ENCODE results near the gene PLSCR2. TPM values are rescaled to one million over a fixed set of nuclear protein-coding genes. Genes with fewer than 3 reads are reported as not detected.
"Not testable (repeated sequence)": the region's sequence is repeated elsewhere in the genome, so short reads cannot be mapped to it uniquely, and the experiment has no call there.

The PLSCR2 gene
- polyA plus RNA-seq, 1 donor (not counting 4 experiments of a cell fraction or from before 2014, with no cell fraction given) = not detected

DNA sequence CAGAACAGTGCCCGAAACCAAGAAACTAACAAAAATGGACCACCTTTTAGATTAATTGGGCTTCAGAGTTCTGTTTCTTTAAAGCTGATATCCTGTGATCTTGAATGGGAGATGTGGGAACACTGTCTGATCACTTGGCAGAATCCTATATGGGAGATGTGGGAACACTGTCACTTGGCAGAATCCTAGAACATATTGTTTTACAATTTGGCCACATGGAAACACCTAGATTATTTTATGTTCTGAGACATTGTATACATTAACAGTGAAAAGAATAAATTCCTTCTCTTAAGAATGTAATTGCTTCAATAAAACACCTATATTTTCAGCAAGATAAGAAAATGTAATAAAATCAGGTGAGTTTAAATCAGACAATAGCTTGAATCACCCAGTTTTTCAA is 30.3 kb upstream of the PLSCR2 start:
- no peak overlapping the region for H2AFZ ChIP-seq (ENCODE audit: control insufficient read depth, low read length)
- H3K36me3 ChIP-seq (ENCODE audit: control insufficient read depth in 2 of 2, extremely low read depth in 1 of 2, insufficient read depth in 2 of 2, low read length in 2 of 2) = no peaks in the 10 kb centered on the region
- FAIRE-seq (no peak), DNase-seq (ENCODE audit: low read depth, low spot score) (no peak)
- H3K9ac ChIP-seq (ENCODE audit: control insufficient read depth, extremely low read depth, insufficient read depth, low read length) = no peak overlapping the region
- H3K4me3 ChIP-seq (ENCODE audit: control insufficient read depth in 2 of 3, extremely low read depth in 1 of 3, insufficient read depth in 2 of 3, low read depth in 1 of 3, low read length in 3 of 3) = no peak overlapping the region
- H3K27ac ChIP-seq (ENCODE audit: control insufficient read depth, insufficient read depth, low read length) = no peak overlapping the region
- H4K20me1 ChIP-seq (ENCODE audit: control insufficient read depth, extremely low read depth, insufficient read depth, low read length) = no peaks in the 10 kb centered on the region
- H3K79me2 ChIP-seq (ENCODE audit: control insufficient read depth, insufficient read depth, low read length) = no peaks in the 10 kb centered on the region
- no peaks in the 10 kb centered on the region for H3K9me3 ChIP-seq (ENCODE audit: control insufficient read depth, low read depth, low read length)
- dilution Hi-C loops (cut with MboI; ENCODE audit: extremely low pct_ligation_motif_present, low sequenced_read_pairs) = no loop called here
- H3K9me1 ChIP-seq (ENCODE audit: control insufficient read depth, extremely low read depth, insufficient read depth, low read length) = no peaks in the 10 kb centered on the region
- H3K27me3 ChIP-seq (ENCODE audit: control insufficient read depth, extremely low read depth, insufficient read depth, low read length) = no peaks in the 10 kb centered on the region
- peaks cover 21% of the 10 kb centered on the region for H3K4me1 ChIP-seq (ENCODE audit: control insufficient read depth, extremely low read depth, insufficient read depth, low read length)
- no peak for TF ChIP-seq EZH2 (IDR thresholded peaks at IDR 0.05; ENCODE audit: low read length)
- TF ChIP-seq, protein P1, sequence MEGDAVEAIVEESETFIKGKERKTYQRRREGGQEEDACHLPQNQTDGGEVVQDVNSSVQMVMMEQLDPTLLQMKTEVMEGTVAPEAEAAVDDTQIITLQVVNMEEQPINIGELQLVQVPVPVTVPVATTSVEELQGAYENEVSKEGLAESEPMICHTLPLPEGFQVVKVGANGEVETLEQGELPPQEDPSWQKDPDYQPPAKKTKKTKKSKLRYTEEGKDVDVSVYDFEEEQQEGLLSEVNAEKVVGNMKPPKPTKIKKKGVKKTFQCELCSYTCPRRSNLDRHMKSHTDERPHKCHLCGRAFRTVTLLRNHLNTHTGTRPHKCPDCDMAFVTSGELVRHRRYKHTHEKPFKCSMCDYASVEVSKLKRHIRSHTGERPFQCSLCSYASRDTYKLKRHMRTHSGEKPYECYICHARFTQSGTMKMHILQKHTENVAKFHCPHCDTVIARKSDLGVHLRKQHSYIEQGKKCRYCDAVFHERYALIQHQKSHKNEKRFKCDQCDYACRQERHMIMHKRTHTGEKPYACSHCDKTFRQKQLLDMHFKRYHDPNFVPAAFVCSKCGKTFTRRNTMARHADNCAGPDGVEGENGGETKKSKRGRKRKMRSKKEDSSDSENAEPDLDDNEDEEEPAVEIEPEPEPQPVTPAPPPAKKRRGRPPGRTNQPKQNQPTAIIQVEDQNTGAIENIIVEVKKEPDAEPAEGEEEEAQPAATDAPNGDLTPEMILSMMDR (optimal IDR thresholded peaks at IDR 0.05 in 1 of 3, IDR thresholded peaks at IDR 0.05 in 1 of 3, conservative IDR thresholded peaks at IDR 0.05 in 1 of 3; ENCODE audit: extremely low read depth in 1 of 3, insufficient read depth in 2 of 3, low read length in 3 of 3) = no peak
- no peak overlapping the region for H3K4me2 ChIP-seq (ENCODE audit: control insufficient read depth, extremely low read depth, insufficient read depth, low read depth, low read length)

DNA sequence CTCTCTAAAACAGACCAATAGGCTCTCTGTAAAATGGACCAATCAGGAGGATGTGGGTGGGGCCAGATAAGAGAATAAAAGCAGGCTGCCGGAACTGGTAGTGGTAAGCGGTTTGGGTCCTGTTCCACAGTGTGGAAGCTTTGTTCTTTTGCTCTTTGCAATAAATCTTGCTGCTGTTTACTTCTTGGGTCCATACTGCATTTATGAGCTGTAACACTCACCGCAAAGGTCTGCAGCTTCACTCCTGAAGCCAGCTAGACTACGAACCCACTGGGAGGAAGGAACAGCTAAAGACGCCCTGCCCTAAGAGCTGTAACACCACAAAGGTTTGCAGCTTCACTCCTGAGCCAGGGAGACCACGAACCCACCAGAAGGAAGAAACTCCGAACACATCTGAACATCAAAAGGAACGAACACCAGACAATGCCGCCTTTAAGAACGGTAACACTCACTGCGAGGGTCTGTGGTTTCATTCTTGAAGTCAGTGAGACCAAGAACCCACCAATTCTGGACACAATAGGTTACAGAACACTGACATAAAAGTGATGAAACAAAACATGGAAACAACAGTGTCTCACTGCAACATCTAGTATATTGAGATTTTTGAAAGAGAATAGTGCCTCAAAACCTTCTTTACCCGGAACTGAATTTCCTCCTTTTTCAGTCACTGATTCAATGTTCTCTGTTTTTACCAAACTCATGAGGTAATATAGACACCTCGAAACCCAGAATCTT is 28.8 kb upstream of the PLSCR2 start:
- Histone ChIP-seq H3K27me3 (ENCODE audit: control insufficient read depth, extremely low read depth, insufficient read depth, low read length) (no peaks in the 10 kb centered on the region), H2AFZ (ENCODE audit: control insufficient read depth, low read length) (no peak overlapping the region), H4K20me1 (ENCODE audit: control insufficient read depth, extremely low read depth, insufficient read depth, low read length) (no peaks in the 10 kb centered on the region), H3K4me3 (ENCODE audit: control insufficient read depth in 2 of 3, extremely low read depth in 1 of 3, insufficient read depth in 2 of 3, low read depth in 1 of 3, low read length in 3 of 3) (no peak overlapping the region), H3K27ac (ENCODE audit: control insufficient read depth, insufficient read depth, low read length) (no peak overlapping the region), H3K9ac (ENCODE audit: control insufficient read depth, extremely low read depth, insufficient read depth, low read length) (no peak overlapping the region), H3K9me1 (ENCODE audit: control insufficient read depth, extremely low read depth, insufficient read depth, low read length) (no peaks in the 10 kb centered on the region), H3K79me2 (ENCODE audit: control insufficient read depth, insufficient read depth, low read length) (no peaks in the 10 kb centered on the region), H3K9me3 (ENCODE audit: control insufficient read depth, low read depth, low read length) (no peaks in the 10 kb centered on the region), H3K4me2 (ENCODE audit: control insufficient read depth, extremely low read depth, insufficient read depth, low read depth, low read length) (no peak overlapping the region), H3K36me3 (ENCODE audit: control insufficient read depth in 2 of 2, extremely low read depth in 1 of 2, insufficient read depth in 2 of 2, low read length in 2 of 2) (no peaks in the 10 kb centered on the region), H3K4me1 (ENCODE audit: control insufficient read depth, extremely low read depth, insufficient read depth, low read length) (peaks cover 7% of the 10 kb centered on the region)
- FAIRE-seq = no peak
- dilution Hi-C loops (cut with MboI; ENCODE audit: extremely low pct_ligation_motif_present, low sequenced_read_pairs) = no loop called here
- no peak for DNase-seq (ENCODE audit: low read depth, low spot score)
- no peak for TF ChIP-seq EZH2 (IDR thresholded peaks at IDR 0.05; ENCODE audit: low read length)
- TF ChIP-seq, protein P1 (optimal IDR thresholded peaks at IDR 0.05 in 1 of 3, IDR thresholded peaks at IDR 0.05 in 1 of 3, conservative IDR thresholded peaks at IDR 0.05 in 1 of 3; ENCODE audit: extremely low read depth in 1 of 3, insufficient read depth in 2 of 3, low read length in 3 of 3) = no peak

DNA sequence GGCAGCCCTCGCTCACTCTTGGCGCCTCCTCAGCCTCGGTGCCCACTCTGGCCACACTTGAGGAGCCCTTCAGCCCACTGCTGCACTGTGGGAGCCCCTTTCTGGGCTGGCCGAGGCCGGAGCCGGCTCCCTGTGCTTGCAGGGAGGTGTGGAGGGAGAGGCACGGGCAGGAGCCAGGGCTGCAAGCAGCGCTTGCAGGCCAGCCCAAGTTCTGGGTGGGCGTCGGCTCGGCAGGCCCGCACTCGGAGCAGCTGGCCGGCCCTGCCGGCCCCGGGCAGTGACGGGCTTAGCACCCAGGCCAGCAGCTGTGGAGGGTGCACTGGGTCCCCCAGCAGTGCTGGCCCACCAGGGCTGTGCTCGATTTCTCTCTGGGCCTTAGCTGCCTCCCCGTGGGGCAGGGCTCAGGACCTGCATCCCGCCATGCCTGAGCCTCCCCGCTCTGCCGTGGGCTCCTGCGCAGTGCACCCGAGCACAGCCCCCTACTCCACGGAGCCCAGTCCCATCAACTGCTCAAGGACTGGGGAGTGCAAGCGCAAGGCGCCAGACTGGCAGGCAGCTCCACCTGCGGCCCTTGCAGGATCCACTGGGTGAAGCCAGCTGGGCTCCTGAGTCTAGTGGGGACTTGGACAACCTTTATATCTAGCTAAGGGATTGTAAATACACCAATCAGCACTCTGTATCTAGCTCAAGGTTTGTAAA is 27.9 kb upstream of the PLSCR2 start:
- dilution Hi-C loops (cut with MboI; ENCODE audit: extremely low pct_ligation_motif_present, low sequenced_read_pairs); H3K27me3 ChIP-seq (ENCODE audit: control insufficient read depth, extremely low read depth, insufficient read depth, low read length); FAIRE-seq; H4K20me1 ChIP-seq (ENCODE audit: control insufficient read depth, extremely low read depth, insufficient read depth, low read length); H3K4me2 ChIP-seq (ENCODE audit: control insufficient read depth, extremely low read depth, insufficient read depth, low read depth, low read length); H3K4me3 ChIP-seq (ENCODE audit: control insufficient read depth in 2 of 3, extremely low read depth in 1 of 3, insufficient read depth in 2 of 3, low read depth in 1 of 3, low read length in 3 of 3); H3K27ac ChIP-seq (ENCODE audit: control insufficient read depth, insufficient read depth, low read length); H2AFZ ChIP-seq (ENCODE audit: control insufficient read depth, low read length); H3K79me2 ChIP-seq (ENCODE audit: control insufficient read depth, insufficient read depth, low read length); H3K36me3 ChIP-seq (ENCODE audit: control insufficient read depth in 2 of 2, extremely low read depth in 1 of 2, insufficient read depth in 2 of 2, low read length in 2 of 2); H3K9me1 ChIP-seq (ENCODE audit: control insufficient read depth, extremely low read depth, insufficient read depth, low read length); H3K9ac ChIP-seq (ENCODE audit: control insufficient read depth, extremely low read depth, insufficient read depth, low read length); DNase-seq (ENCODE audit: low read depth, low spot score); H3K9me3 ChIP-seq (ENCODE audit: control insufficient read depth, low read depth, low read length); H3K4me1 ChIP-seq (ENCODE audit: control insufficient read depth, extremely low read depth, insufficient read depth, low read length): not testable (repeated sequence)
